MCF 10A (cell line): ENCODE results near the gene GATAD2A. TPM values are rescaled to one million over a fixed set of nuclear protein-coding genes. Genes with fewer than 3 reads are reported as not detected.

ENCODE experiments used
- BruUV-seq: library from RNA; stranded (reverse); fragments of 400-500 nt; replicated peaks from 2 replicates; lab custom pipeline; 2021; lab: Mats Ljungman, UMichigan
- CTCF ChIA-PET: fragments of 300-600 bp; sonication (Branson Sonifier 250); formaldehyde crosslinking; extraction: SDS; loops from one replicate; lab custom pipeline; 2021; ENCODE audit warnings: antibody characterized with exemption, inconsistent platforms; lab: Yijun Ruan, JAX
- POLR2A ChIA-PET: fragments of 300-600, 350-650 bp; sonication (Branson Sonifier 250); formaldehyde crosslinking; extraction: SDS; loops from one replicate; lab custom pipeline; 2020; ENCODE audit warnings: antibody characterized with exemption, inconsistent platforms; lab: Yijun Ruan, JAX
- DNase-seq: peaks from one replicate; pipeline ENCODE4 v3.0.0-alpha.2; 2018; ENCODE audit not compliant: unreplicated experiment
- H3K27ac Mint-ChIP-seq: one replicate; pipeline ENCODE4 v1.8.0; 2022; ENCODE audit warnings: mild to moderate bottlenecking, low read depth, mixed read lengths; ENCODE audit not compliant: unreplicated experiment
- H3K27me3 Mint-ChIP-seq: one replicate; pipeline ENCODE4 v1.8.0; 2022; ENCODE audit warnings: mixed read lengths; ENCODE audit not compliant: insufficient read depth, unreplicated experiment
- H3K36me3 Mint-ChIP-seq: one replicate; pipeline ENCODE4 v1.8.0; 2022; ENCODE audit warnings: mild to moderate bottlenecking, moderate library complexity, mixed read lengths; ENCODE audit not compliant: insufficient read depth, unreplicated experiment
- H3K4me1 Mint-ChIP-seq: one replicate; pipeline ENCODE4 v1.8.0; 2022; ENCODE audit warnings: mixed read lengths; ENCODE audit not compliant: insufficient read depth, unreplicated experiment
- H3K4me3 Mint-ChIP-seq: one replicate; pipeline ENCODE4 v1.8.0; 2022; ENCODE audit warnings: mild to moderate bottlenecking, moderate library complexity, mixed read lengths; ENCODE audit not compliant: unreplicated experiment
- H3K9me3 Mint-ChIP-seq: one replicate; pipeline ENCODE4 v1.8.0; 2022; ENCODE audit warnings: mixed read lengths; ENCODE audit not compliant: unreplicated experiment
- intact Hi-C: fragments of 100-400 bp; cut with micrococcal nuclease; formaldehyde crosslinking; loops from 2 replicates; pipeline ENCODE4 v1.14.1; 2022
- total RNA-seq: library from RNA; stranded (reverse); gene quantifications from 2 replicates; pipeline ENCODE4 v1.2.3, GENCODE V29; 2022
- TF ChIP-seq, protein P1 (sequence below): fragments of 200-600 bp; IDR thresholded peaks from one replicate; pipeline ENCODE4 v1.8.0; 2022; ENCODE audit warnings: antibody characterized with exemption, mild to moderate bottlenecking; ENCODE audit not compliant: unreplicated experiment

The GATAD2A gene
- total RNA-seq, 1 experiment from 2014 or later: 91.5 TPM

DNA sequence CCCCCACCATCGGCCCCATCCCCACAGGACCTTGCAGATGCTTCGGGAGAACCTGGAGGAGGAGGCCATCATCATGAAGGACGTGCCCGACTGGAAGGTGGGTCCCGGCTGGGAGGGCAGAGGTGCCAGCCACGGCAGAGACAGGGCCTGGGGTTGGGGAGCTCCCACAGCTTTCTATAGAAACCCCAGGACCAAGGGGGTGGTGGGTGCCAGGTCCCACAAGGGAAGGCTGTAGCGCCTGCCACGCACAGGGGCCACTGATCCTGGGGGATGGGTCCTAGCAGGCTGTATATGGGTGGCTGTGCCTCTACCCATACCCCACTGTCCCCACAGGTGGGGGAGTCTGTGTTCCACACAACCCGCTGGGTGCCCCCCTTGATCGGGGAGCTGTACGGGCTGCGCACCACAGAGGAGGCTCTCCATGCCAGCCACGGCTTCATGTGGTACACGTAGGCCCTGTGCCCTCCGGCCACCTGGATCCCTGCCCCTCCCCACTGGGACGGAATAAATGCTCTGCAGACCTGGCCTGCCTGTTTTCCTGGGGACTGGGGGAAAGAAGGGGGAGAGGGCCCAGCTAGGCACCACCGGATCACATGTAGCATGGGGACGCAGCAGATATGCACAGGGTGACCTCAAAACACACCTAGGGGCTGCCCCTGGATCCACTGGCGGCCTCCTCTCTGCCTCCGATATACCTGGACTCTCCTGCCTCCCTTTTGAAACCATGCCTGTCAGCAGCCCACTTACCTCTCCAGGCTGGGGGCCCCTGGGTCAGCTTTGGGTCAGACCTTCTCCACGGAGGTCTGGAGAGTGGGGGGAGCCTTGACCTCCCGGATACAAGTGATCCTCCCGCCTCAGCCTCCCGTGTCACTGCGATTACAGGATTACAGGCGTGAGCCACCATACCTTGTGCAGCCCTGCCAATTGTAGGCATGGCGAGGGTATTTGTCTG is 122.5 kb downstream of the GATAD2A start:
- ChIA-PET CTCF (interaction anchor here (0.5 to 8.1 kb wide), 4 partner anchors 117 to 499 kb away, joined by 3 to 107 read pairs (median 29); partner anchors contain the start of gene GMIP), POLR2A (interaction anchor here (1.1 to 2.3 kb wide), 2 partner anchors 12 to 116 kb away, joined by 4 to 12 read pairs; partner anchors contain the start of genes GMIP, NDUFA13 and TSSK6)
- Mint-ChIP-seq H3K4me3 (no peak overlapping the region), H3K36me3 (peaks cover 39% of the 10 kb centered on the region), H3K27ac (no peak overlapping the region), H3K27me3 (no peaks in the 10 kb centered on the region), H3K4me1 (peaks cover 11% of the 10 kb centered on the region), H3K9me3 (no peaks in the 10 kb centered on the region)
- no peak for DNase-seq
- TF ChIP-seq, protein P1, sequence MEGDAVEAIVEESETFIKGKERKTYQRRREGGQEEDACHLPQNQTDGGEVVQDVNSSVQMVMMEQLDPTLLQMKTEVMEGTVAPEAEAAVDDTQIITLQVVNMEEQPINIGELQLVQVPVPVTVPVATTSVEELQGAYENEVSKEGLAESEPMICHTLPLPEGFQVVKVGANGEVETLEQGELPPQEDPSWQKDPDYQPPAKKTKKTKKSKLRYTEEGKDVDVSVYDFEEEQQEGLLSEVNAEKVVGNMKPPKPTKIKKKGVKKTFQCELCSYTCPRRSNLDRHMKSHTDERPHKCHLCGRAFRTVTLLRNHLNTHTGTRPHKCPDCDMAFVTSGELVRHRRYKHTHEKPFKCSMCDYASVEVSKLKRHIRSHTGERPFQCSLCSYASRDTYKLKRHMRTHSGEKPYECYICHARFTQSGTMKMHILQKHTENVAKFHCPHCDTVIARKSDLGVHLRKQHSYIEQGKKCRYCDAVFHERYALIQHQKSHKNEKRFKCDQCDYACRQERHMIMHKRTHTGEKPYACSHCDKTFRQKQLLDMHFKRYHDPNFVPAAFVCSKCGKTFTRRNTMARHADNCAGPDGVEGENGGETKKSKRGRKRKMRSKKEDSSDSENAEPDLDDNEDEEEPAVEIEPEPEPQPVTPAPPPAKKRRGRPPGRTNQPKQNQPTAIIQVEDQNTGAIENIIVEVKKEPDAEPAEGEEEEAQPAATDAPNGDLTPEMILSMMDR: no peak
- BruUV-seq: no TSS peak
- intact Hi-C loops: no loop called here

DNA sequence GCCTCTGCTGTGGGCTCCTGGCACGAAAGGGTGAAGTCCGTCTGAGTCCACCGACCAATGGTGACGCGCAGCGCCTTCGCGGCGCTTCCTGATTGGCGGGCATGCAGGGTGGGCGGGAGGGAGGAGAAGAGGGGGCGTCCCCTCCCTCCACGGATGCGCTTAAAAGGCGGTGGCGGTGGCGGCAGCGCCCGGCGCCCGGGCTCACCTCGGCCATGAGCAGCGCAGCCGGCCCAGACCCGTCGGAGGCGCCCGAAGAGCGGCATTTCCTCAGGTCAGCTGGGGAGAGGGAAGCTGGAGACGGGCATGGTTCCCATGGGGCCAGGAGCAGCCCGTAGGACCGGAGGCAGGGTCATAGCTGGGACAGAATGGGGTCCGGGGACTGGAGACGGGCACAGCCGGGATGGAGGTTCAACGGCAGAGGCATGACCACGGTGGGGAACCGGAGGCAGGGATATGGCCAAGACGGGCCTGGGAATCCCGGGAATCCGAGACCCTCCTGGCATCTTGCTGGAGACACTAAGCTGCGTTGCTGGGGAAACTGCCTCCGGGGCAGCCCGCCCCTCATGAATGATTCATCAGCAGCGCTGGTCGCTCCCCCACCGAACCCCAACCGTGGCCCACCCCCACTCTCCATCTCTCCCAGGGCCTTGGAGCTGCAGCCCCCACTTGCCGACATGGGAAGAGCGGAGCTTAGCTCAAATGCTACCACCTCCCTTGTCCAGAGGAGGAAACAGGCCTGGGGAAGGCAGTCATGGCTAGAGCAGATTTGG is 123.4 kb downstream of the GATAD2A start, which contains the start of gene YJEFN3:
Gene YJEFN3, plus strand, starts transcription at position 191 of the 770 bp plus-strand sequence. Its CDS starts 22 bp downstream, at position 213.
- no peak within 1 kb of the TSS for H3K27ac Mint-ChIP-seq
- DNase-seq: no peak
- no peaks in the 10 kb centered on the region for H3K9me3 Mint-ChIP-seq
- no peak within 1 kb of the TSS for H3K4me3 Mint-ChIP-seq
- peaks cover 11% of the 10 kb centered on the region for H3K4me1 Mint-ChIP-seq
- intact Hi-C loops: no loop called here
- no peaks in the 10 kb centered on the region for H3K27me3 Mint-ChIP-seq
- POLR2A ChIA-PET: interaction anchor here (0.5 to 2.3 kb wide), 3 partner anchors 13 to 139 kb away, joined by 4 to 12 read pairs (median 5); partner anchors contain the start of genes GMIP, NDUFA13 and TSSK6
- CTCF ChIA-PET: interaction anchor here (0.7 to 8.1 kb wide), 5 partner anchors 14 to 1600 kb away, joined by 3 to 107 read pairs (median 5); partner anchors contain the start of gene GMIP
- TF ChIP-seq, protein P1: no peak
- no TSS peak for BruUV-seq
- peaks cover 36% of the 10 kb centered on the region for H3K36me3 Mint-ChIP-seq

DNA sequence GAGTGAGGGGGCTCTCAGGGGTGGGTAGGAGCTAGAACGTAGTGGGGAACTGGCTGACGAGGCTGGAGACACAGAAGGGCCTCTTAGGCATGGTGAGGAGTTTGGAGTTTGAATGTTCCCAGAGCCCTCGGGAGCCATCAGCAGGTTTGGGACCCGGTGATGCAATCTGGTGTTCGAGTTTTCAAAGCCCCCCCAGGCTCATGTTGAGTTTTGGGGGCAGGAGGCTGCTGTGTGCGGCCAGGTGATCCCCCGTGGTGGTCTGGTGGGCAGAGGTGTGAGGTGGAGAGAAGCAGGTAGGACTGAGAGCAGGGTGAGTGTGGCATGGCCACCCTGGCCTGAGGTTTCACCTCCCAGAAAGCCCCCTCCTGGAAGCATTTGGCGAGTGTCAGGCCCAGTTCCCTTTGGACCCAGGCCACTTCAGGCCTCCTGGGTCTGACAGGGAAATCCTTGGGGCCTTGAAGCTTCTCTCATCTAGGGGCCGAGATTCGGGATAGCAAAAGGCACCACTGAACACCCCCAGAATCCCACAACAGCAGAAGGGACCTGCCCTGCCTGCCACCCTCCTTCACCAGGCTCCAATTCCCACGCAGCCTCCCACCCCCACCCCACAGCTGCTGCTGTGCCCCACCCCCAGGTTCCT is 124.4 kb downstream of the GATAD2A start:
- CTCF ChIA-PET: interaction anchor here (0.7 to 8.1 kb wide), 8 partner anchors 8 to 1599 kb away, joined by 3 to 107 read pairs (median 4); partner anchors contain the start of genes GMIP and NDUFA13
- no TSS peak for BruUV-seq
- peaks cover 11% of the 10 kb centered on the region for H3K4me1 Mint-ChIP-seq
- TF ChIP-seq, protein P1: no peak
- no peak for DNase-seq
- H3K36me3 Mint-ChIP-seq: peaks cover 36% of the 10 kb centered on the region
- intact Hi-C loops: loop anchor here (5.0 kb wide), 1 partner anchor 427 kb away; no protein-coding TSS in a partner anchor
- no peaks in the 10 kb centered on the region for H3K9me3 Mint-ChIP-seq
- no peak overlapping the region for H3K4me3 Mint-ChIP-seq
- H3K27ac Mint-ChIP-seq: no peak overlapping the region
- H3K27me3 Mint-ChIP-seq: no peaks in the 10 kb centered on the region
- POLR2A ChIA-PET: interaction anchor here (0.9 to 2.3 kb wide), 4 partner anchors 14 to 115 kb away, joined by 3 to 12 read pairs (median 4); partner anchors contain the start of genes NDUFA13 and TSSK6
